Neuron (in vitro differentiated cells): ENCODE measurements around the gene CXCL5.

ENCODE experiments used
- H2AFZ ChIP-seq: one replicate; pipeline ENCODE4 v1.6.1; 2013; ENCODE audit warnings: low read depth, mild to moderate bottlenecking, inconsistent platforms, low read length, moderate library complexity
- H3K27me3 ChIP-seq: one replicate; pipeline ENCODE4 v1.6.1; 2013; ENCODE audit warnings: low read length; ENCODE audit not compliant: insufficient read depth
- H3K36me3 ChIP-seq: one replicate; pipeline ENCODE4 v1.6.1; 2013; ENCODE audit warnings: low read length; ENCODE audit not compliant: insufficient read depth
- H3K4me1 ChIP-seq: one replicate; pipeline ENCODE4 v1.6.1; 2013; ENCODE audit warnings: low read length; ENCODE audit not compliant: insufficient read depth
- H3K4me3 ChIP-seq: 2 replicates; pipeline ENCODE4 v1.5.1; 2013; ENCODE audit warnings: mild to moderate bottlenecking, low read length, moderate library complexity
- H3K9me3 ChIP-seq: one replicate; pipeline ENCODE4 v1.6.1; 2013; ENCODE audit warnings: low read length

The CXCL5 gene

DNA sequence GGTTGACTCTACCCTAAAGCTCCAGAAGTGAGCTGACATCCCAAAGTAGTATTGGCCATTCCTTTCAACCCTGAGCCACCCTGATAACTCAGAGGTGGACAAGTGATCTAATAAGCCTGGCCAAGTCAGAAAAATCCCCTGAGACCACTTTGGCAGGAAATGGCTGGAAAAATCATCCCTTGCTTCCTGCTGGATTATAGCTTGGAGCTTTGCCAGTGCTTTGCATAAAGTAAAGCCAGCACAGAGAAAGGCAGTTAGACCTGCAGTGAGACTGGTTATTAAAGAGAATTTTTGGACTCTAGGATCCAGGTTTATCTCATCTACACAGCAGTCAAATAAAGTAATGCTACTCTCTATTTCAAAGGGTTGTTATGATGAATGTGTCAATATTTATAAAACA is 33.6 kb upstream of the CXCL5 start:
- H3K9me3 ChIP-seq = no peaks in the 10 kb centered on the region
- no peaks in the 10 kb centered on the region for H3K27me3 ChIP-seq

DNA sequence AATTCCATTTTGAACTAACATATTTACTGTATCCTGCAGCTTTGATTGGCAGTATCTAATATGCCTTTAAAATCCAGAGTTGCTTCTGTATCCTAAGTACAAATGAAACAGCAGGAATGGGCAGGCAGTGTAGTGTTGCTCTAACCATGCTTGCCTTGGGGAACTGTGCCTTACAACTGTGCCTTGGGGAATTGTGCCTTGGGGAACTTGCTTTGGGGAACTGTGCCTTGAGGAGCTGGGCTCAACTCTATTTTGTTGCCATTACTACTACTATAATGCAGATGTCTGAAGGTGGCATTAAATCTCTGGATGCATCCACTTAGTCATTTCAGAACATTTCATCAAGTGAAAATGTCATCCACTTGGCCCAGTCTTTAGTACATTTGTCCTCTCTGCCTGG is 33.1 kb upstream of the CXCL5 start:
- H2AFZ ChIP-seq = no peak overlapping the region
- H3K36me3 ChIP-seq = no peaks in the 10 kb centered on the region
- no peaks in the 10 kb centered on the region for H3K9me3 ChIP-seq
- no peaks in the 10 kb centered on the region for H3K4me1 ChIP-seq
- H3K27me3 ChIP-seq = no peaks in the 10 kb centered on the region
- no peak overlapping the region for H3K4me3 ChIP-seq

More for the DNA sequence above, 33.6 kb upstream of the CXCL5 start:
- no peaks in the 10 kb centered on the region for H3K36me3 ChIP-seq
- H2AFZ ChIP-seq = no peak overlapping the region
- H3K4me1 ChIP-seq = no peaks in the 10 kb centered on the region
- H3K4me3 ChIP-seq = no peak overlapping the region

- no peaks in the 10 kb centered on the region for H3K27me3 ChIP-seq
- no peak overlapping the region for H2AFZ ChIP-seq
- no peaks in the 10 kb centered on the region for H3K4me1 ChIP-seq
- no peaks in the 10 kb centered on the region for H3K36me3 ChIP-seq
- H3K4me3 ChIP-seq = no peak overlapping the region
- no peaks in the 10 kb centered on the region for H3K9me3 ChIP-seq
Observed at GRCh38 chr4:74030285-74030684, 31.8 kb upstream of the CXCL5 start.

DNA sequence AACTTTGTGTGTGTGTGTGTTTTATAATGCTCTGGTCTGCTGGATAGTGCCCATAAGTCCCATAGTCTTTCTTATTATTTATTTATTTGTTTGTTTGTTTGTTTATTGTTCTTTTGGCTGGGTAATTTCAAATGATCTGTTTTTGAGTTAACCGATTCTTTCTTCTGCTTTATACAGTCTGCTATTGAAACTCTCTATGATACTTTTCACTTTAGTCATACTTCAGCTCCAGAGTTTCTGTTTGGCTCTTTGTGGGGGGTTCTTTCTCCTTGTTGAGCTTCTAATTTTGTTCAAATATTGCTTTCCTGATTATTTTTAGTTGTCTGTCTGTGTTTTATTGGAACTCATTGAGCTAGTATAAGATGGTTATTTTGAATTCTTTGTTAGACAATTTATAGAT is 30.0 kb upstream of the CXCL5 start:
- Histone ChIP-seq H3K4me3 (no peak overlapping the region), H3K9me3 (no peaks in the 10 kb centered on the region), H3K36me3 (no peaks in the 10 kb centered on the region), H2AFZ (no peak overlapping the region), H3K4me1 (no peaks in the 10 kb centered on the region), H3K27me3 (no peaks in the 10 kb centered on the region)

- Histone ChIP-seq H3K36me3 (no peaks in the 10 kb centered on the region), H3K4me1 (no peaks in the 10 kb centered on the region), H2AFZ (no peak overlapping the region), H3K9me3 (no peaks in the 10 kb centered on the region), H3K4me3 (no peak overlapping the region), H3K27me3 (no peaks in the 10 kb centered on the region)
Observed at GRCh38 chr4:74023709-74024108, 25.2 kb upstream of the CXCL5 start.

GRCh38 chr4:74021601-74022000 is 23.1 kb upstream of the CXCL5 start:
- Histone ChIP-seq H3K9me3 (no peaks in the 10 kb centered on the region), H2AFZ (no peak overlapping the region), H3K27me3 (no peaks in the 10 kb centered on the region), H3K36me3 (no peaks in the 10 kb centered on the region), H3K4me1 (no peaks in the 10 kb centered on the region), H3K4me3 (no peak overlapping the region)

DNA sequence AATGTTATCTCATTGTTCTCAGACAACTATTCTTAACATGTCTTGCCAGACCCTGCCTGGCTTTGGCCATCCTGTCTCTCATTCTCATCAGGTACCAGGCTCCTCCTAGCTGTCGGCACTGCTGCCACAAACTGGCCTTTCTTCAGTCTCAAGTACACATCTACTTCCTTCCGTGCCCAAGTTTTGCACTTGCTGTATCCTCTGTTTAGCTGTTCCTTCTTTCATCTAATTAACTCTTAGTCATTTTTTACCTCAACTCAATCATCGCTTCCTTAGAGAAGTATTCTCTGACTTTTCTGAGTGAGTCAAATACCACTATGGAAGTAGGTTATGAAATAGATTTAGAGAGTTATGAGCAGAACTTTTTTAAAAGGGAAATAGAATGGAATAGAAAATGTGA is 20.3 kb upstream of the CXCL5 start:
- Histone ChIP-seq H3K4me1 (no peaks in the 10 kb centered on the region), H2AFZ (no peak overlapping the region), H3K4me3 (no peak overlapping the region), H3K9me3 (no peaks in the 10 kb centered on the region), H3K36me3 (no peaks in the 10 kb centered on the region), H3K27me3 (no peaks in the 10 kb centered on the region)

DNA sequence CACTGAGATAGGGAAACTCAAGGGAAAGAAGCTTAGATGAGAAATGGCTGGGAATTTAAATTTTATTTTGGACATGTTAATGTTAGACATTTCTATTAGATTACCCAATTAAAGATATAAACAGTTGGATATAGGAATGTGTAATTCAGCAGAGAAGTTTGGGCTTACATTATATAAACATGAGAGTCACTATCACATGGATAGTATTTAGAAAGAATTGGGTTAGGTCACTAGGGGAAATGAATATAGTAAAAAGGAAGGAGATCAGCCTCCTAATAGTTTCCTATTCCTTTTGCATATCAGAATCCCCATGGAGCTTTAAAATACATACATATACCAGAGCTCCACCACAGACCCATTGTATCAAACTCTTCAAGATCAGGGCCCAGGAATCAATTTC is 19.6 kb upstream of the CXCL5 start:
- no peak overlapping the region for H3K4me3 ChIP-seq
- no peak overlapping the region for H2AFZ ChIP-seq
- no peaks in the 10 kb centered on the region for H3K27me3 ChIP-seq
- no peaks in the 10 kb centered on the region for H3K36me3 ChIP-seq
- no peaks in the 10 kb centered on the region for H3K4me1 ChIP-seq
- no peaks in the 10 kb centered on the region for H3K9me3 ChIP-seq

DNA sequence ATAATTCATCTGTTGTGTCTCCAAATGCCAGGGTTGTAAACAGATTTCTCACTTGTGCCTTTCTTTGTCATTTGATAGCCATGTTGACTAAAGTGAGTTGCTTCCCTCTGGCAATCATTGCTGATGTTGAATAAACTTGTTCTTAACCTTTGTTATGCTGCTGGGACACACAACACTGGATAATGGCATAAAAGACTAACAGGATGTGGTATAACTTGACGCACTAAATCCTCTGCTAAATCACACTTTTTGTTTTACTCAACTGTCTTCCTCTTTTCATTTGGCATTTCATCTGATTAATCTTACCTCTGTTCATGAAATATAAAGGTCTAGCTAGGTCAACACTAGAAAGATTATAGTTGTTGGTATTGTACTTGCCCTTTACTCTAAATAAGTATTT is 17.6 kb upstream of the CXCL5 start:
- H3K4me1 ChIP-seq = no peaks in the 10 kb centered on the region
- H3K27me3 ChIP-seq = no peaks in the 10 kb centered on the region
- no peak overlapping the region for H3K4me3 ChIP-seq
- no peak overlapping the region for H2AFZ ChIP-seq
- no peaks in the 10 kb centered on the region for H3K9me3 ChIP-seq
- no peaks in the 10 kb centered on the region for H3K36me3 ChIP-seq

DNA sequence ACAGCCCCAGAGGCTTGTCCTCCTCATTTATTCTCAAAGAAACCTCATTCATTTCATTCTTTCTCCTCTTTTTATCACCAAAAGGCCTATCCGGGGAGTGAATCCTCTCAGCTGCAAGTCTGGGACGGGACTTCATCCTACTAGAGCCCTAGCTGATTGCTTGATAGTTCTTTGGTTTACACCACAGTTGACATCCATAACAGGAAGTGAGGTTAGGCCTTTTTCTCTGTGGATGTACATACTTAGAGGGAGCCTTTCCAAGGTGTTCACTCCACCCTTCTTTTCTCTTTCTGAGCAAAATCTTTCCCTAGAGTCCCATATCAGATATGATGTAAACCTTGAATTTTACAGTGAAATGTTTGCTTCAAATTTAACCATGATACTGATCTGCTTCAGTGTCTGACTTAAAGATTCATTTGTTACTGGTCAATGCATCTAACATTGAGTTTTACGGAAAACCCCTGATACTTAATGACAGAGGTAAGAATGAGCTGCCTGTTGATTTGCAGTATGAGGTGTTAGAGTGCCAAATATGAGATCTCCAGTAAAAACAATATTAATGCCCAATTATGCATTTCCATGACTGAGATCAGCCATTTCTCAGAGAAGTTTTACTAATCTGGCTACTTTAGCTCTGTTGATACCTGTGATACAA is 16.8 kb upstream of the CXCL5 start:
- Histone ChIP-seq H2AFZ (no peak overlapping the region), H3K36me3 (no peaks in the 10 kb centered on the region), H3K4me1 (no peaks in the 10 kb centered on the region), H3K27me3 (no peaks in the 10 kb centered on the region), H3K9me3 (no peaks in the 10 kb centered on the region), H3K4me3 (no peak overlapping the region)

- Histone ChIP-seq H3K4me3 (no peak overlapping the region), H2AFZ (no peak overlapping the region), H3K9me3 (no peaks in the 10 kb centered on the region), H3K36me3 (no peaks in the 10 kb centered on the region), H3K4me1 (no peaks in the 10 kb centered on the region), H3K27me3 (no peaks in the 10 kb centered on the region)
Observed at GRCh38 chr4:74014332-74014731, 15.9 kb upstream of the CXCL5 start.

DNA sequence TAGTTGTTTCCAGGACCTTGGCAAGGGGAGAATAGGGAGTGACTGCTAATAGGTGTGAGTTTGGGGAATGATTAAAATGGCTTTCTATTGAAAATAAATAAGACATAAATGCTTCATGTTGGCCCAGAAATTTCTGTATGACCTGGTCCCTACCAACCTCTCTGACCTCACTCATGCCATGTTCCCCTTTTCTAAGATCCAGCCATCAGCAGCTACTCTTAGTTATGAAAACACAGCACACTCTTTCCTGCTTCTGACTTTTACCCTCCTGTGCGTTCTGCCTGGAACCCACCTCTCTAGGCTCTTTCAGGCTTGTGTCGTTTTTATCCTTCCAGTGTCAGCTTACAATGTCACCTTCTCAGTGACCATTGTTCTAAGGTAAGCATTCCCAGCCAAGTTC is 14.8 kb upstream of the CXCL5 start:
- no peaks in the 10 kb centered on the region for H3K9me3 ChIP-seq
- H3K4me3 ChIP-seq = no peak overlapping the region
- no peaks in the 10 kb centered on the region for H3K27me3 ChIP-seq
- no peaks in the 10 kb centered on the region for H3K4me1 ChIP-seq
- H2AFZ ChIP-seq = no peak overlapping the region
- no peaks in the 10 kb centered on the region for H3K36me3 ChIP-seq

DNA sequence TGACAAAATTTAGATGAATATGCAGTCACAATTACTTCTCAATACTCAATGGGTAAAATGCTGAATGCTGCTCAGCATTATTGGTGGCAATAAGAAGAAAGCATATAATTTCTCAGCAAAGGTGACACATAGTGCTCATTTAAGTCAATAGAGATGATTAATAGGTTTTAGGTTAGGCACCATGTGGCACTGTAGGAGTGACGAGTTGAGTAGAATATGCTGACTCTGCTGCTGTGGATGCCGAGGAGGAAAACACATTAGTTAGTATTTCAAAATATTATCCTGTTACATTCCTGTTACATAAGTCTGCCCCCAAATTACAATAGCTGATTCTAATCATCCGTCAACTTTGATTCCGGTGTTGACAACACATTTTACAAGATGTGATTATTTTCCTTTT is 13.7 kb upstream of the CXCL5 start:
- Histone ChIP-seq H3K36me3 (no peaks in the 10 kb centered on the region), H3K4me1 (no peaks in the 10 kb centered on the region), H3K27me3 (no peaks in the 10 kb centered on the region), H3K9me3 (no peaks in the 10 kb centered on the region), H2AFZ (no peak overlapping the region), H3K4me3 (no peak overlapping the region)

GRCh38 chr4:74009307-74009706 is 10.8 kb upstream of the CXCL5 start:
- Histone ChIP-seq H3K9me3 (no peaks in the 10 kb centered on the region), H3K36me3 (no peaks in the 10 kb centered on the region), H3K4me3 (no peak overlapping the region), H3K27me3 (no peaks in the 10 kb centered on the region), H2AFZ (no peak overlapping the region), H3K4me1 (no peaks in the 10 kb centered on the region)
